Right lobe of liver (tissue), 4 donors: Measurements from ENCODE around the gene NKAIN2.

ENCODE experiments used
- POLR2A ChIP-seq: fragments of 450-650 bp; IDR thresholded peaks from one replicate; pipeline ENCODE4 v1.6.1; 2017; ENCODE audit warnings: antibody characterized with exemption, mild to moderate bottlenecking
- TF ChIP-seq, protein P1 (sequence below), 4 donors: fragments of 200-600 bp in 3 of 4; fragments of 450-650 bp in 1 of 4; IDR thresholded peaks; one replicate each; pipeline versions ENCODE4 v1.5.1 to v1.8.0; 2016 to 2022; ENCODE audit warnings: antibody characterized with exemption in 4 of 4, mild to moderate bottlenecking in 2 of 4
- donor health status: DM: no; HTN: no; CAD: no.
- donor health status: DM: no; HTN: no; CAD: no.
- donor health status: DM: no; HTN: yes; CAD: no.

DNA sequence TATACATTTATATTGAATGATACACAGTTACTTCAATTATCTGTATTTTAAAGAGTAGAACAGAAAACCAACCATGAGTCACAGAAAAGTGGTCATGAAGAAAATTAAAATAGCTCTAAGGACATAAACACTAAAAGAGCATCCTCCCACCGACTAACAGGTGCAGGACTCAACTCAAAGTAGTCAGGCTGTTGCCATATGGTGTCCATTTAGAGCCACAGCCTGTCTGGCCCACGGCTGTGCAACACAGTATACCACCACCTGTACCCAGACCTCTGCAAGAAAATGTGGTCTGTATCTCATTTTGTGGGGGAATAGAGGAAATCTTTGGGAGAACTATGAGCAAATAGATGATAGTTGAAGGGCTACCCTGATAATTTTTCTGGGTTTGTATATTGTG is 708.8 kb downstream of the NKAIN2 start:
- TF ChIP-seq, protein P1, sequence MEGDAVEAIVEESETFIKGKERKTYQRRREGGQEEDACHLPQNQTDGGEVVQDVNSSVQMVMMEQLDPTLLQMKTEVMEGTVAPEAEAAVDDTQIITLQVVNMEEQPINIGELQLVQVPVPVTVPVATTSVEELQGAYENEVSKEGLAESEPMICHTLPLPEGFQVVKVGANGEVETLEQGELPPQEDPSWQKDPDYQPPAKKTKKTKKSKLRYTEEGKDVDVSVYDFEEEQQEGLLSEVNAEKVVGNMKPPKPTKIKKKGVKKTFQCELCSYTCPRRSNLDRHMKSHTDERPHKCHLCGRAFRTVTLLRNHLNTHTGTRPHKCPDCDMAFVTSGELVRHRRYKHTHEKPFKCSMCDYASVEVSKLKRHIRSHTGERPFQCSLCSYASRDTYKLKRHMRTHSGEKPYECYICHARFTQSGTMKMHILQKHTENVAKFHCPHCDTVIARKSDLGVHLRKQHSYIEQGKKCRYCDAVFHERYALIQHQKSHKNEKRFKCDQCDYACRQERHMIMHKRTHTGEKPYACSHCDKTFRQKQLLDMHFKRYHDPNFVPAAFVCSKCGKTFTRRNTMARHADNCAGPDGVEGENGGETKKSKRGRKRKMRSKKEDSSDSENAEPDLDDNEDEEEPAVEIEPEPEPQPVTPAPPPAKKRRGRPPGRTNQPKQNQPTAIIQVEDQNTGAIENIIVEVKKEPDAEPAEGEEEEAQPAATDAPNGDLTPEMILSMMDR (IDR thresholded peaks at IDR 0.05), result no peak
- no peak for TF ChIP-seq POLR2A
